AG04450 (cell line): ENCODE results near the gene DICER1. TPM values are rescaled to one million over a fixed set of nuclear protein-coding genes. Genes with fewer than 3 reads are reported as not detected.

Experiments used
- CTCF ChIA-PET: fragments of 300-600, 350-600 bp; formaldehyde crosslinking; extraction: SDS; loops from one replicate; lab custom pipeline; 2022; ENCODE audit warnings: antibody characterized with exemption, inconsistent platforms; lab: Charles Lee
- POLR2A ChIA-PET: fragments of 350-600 bp; formaldehyde crosslinking; extraction: SDS; loops from one replicate; lab custom pipeline; 2021; ENCODE audit warnings: antibody characterized with exemption, inconsistent platforms; lab: Yijun Ruan, JAX
- DNase-seq: peaks from one replicate; pipeline ENCODE4 v3.0.0-alpha.2; 2011; ENCODE audit warnings: low read depth, low spot score
- H3K27ac ChIP-seq: one replicate; pipeline ENCODE4 v1.5.1; 2012; ENCODE audit warnings: low read depth, low read length, control low read depth
- H3K27me3 ChIP-seq: one replicate; pipeline ENCODE4 v1.6.0; 2012; ENCODE audit warnings: low read length; ENCODE audit not compliant: control insufficient read depth, insufficient read depth
- H3K4me3 ChIP-seq: 2 replicates; pipeline ENCODE4 v1.5.1; 2011; ENCODE audit warnings: mild to moderate bottlenecking, low read depth, low read length, control low read depth
- H3K9me3 ChIP-seq: 2 replicates; pipeline ENCODE4 v1.5.1; 2012; ENCODE audit warnings: low read length; ENCODE audit not compliant: control insufficient read depth, insufficient read depth
- CTCF ChIP-seq: IDR thresholded peaks from 2 replicates; pipeline ENCODE4 v1.5.1; 2011; ENCODE audit warnings: low read depth, low read length, control low read depth, inconsistent platforms
- polyA plus RNA-seq: library from polyadenylated mRNA; depleted of rRNA; stranded (reverse); fragments of >200 nt; gene quantifications from 2 replicates; pipeline ENCODE4 v1.2.3, GENCODE V29; 2011

Gene DICER1
- polyA plus RNA-seq, 1 experiment = 25.1 TPM

GRCh38 chr14:95067526-95067925 is 89.8 kb downstream of the DICER1 start:
- no peak overlapping the region for H3K27ac ChIP-seq
- TF ChIP-seq CTCF = no peak
- H3K4me3 ChIP-seq = no peak overlapping the region
- peaks cover 7% of the 10 kb centered on the region for H3K27me3 ChIP-seq
- DNase-seq = no peak
- CTCF ChIA-PET = no interaction called here
- no peaks in the 10 kb centered on the region; the same call in 1 of the 2 replicates for H3K9me3 ChIP-seq
- POLR2A ChIA-PET = no interaction called here

- H3K27me3 ChIP-seq = peaks cover 7% of the 10 kb centered on the region
- H3K9me3 ChIP-seq = no peaks in the 10 kb centered on the region; the same call in 1 of the 2 replicates
- CTCF ChIA-PET = no interaction called here
- POLR2A ChIA-PET = no interaction called here
- H3K27ac ChIP-seq = no peak overlapping the region
- no peak for TF ChIP-seq CTCF
- no peak for DNase-seq
- H3K4me3 ChIP-seq = no peak overlapping the region
Measured at GRCh38 chr14:95066427-95066986, 90.8 kb downstream of the DICER1 start.

GRCh38 chr14:95065411-95065810 is 91.9 kb downstream of the DICER1 start:
- Histone ChIP-seq H3K9me3 (no peaks in the 10 kb centered on the region; the same call in 1 of the 2 replicates), H3K4me3 (no peak overlapping the region), H3K27me3 (peaks cover 2% of the 10 kb centered on the region), H3K27ac (no peak overlapping the region)
- ChIA-PET CTCF (no interaction called here), POLR2A (no interaction called here)
- DNase-seq = no peak
- TF ChIP-seq CTCF = no peak

- POLR2A ChIA-PET = no interaction called here
- DNase-seq = no peak
- no peak for TF ChIP-seq CTCF
- CTCF ChIA-PET = no interaction called here
- Histone ChIP-seq H3K27me3 (peaks cover 2% of the 10 kb centered on the region), H3K9me3 (no peaks in the 10 kb centered on the region; the same call in 1 of the 2 replicates), H3K4me3 (no peak overlapping the region), H3K27ac (no peak overlapping the region)
Measured at GRCh38 chr14:95064734-95065133, 92.6 kb downstream of the DICER1 start.

- ChIA-PET POLR2A (no interaction called here), CTCF (no interaction called here)
- Histone ChIP-seq H3K27me3 (peaks cover 2% of the 10 kb centered on the region), H3K27ac (no peak overlapping the region), H3K9me3 (no peaks in the 10 kb centered on the region; the same call in 1 of the 2 replicates), H3K4me3 (no peak overlapping the region)
- no peak for DNase-seq
- TF ChIP-seq CTCF = no peak
Measured at GRCh38 chr14:95064256-95064655, 93.1 kb downstream of the DICER1 start.
